Dermis microvascular lymphatic vessel endothelial cell (primary cell): ENCODE data around the gene FERMT1. TPM values are rescaled to one million over a fixed set of nuclear protein-coding genes. Genes with fewer than 3 reads are reported as not detected.
"Not testable (repeated sequence)": the region's sequence is repeated elsewhere in the genome, so short reads cannot be mapped to it uniquely, and the experiment has no call there.

Experiments used
- DNase-seq, 2 donors: peaks; one replicate each; pipeline versions ENCODE4 v3.0.0 to v3.0.0-alpha.2; 2010; ENCODE audit warnings: low read depth in 2 of 2
- total RNA-seq: library from RNA; depleted of rRNA; stranded (reverse); fragments of >200 nt; gene quantifications from 2 replicates; pipeline ENCODE4 v1.2.1, GENCODE V29; 2014

The FERMT1 gene
- total RNA-seq, 1 donor from 2014 or later: 0.39 TPM

DNA sequence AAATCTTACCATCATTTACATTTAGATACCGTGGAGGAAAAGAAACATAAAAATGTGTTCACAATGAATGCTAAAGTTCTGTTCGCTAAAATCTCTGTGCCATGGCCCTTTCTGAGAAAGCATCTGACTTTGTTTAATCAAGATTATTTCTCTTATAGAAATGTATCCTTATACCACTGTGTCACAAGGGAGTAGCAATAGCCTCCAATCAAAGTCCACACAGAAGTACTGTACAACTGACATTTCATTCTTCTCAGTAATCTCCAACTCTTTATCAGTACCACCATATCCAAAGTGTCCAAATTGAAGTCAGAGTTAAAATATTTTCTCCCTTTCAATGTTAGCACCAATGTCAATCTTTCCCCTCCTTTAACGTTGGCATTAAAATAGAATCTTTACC is 6.1 kb downstream of the FERMT1 start:
- no peak for DNase-seq

- no peak for DNase-seq
These were observed 7.5 kb downstream of the FERMT1 start for GRCh38 chr20:6115221-6115895.

DNA sequence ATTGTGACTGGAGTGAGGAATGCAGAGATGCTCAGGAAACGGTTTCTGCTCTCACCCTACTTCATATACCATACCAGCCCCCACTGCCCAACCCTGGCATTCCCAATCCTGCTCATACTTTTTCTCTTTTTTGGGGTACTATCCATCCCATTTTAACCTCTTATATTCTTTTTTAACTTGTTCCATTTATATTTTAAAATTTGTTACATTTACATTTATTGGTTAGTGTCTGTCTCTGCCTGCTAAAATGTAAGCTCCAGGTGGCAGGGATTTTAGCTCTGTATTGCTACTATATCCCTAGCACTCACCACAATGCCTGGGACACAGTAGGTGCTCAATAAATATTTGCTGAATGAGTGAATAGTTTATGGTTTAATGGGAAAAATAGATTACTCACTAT is 8.1 kb downstream of the FERMT1 start:
- no peak for DNase-seq

DNA sequence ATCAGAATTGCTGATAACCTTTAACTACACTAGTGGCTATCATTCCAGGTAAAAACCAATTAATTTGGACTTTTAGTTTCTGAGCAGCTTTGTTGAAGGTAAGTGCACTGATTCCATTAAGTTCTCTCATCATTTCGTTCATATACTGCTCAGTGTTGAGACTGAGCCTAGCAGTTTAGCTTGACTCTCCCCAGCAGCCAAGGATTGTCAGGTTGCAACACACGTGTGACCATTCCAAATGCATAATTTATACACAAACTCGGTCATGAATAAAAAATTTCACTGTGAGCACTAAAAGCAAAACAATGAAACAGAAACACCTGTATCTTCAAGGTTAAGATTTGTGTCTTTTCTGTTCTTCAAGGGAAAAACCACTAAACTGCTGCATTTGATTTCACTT is 8.9 kb downstream of the FERMT1 start:
- no peak for DNase-seq

DNA sequence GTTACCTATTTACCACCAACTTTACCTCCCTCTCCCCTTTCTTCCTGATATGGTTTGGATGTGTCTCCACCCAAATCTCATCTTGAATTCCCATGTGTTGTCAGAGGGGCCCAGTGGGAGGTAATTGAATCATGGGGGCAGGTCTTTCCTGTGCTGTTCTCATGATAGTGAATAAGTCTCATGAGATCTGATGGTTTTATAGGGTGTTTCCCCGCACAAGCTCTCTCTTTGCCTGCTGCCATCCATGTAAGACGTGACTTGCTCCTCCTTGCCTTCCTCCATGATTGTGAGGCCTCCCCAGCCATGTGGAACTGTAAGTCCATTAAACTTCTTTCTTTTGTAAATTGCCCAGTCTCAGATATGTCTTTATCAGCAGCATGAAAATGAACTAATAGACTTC is 9.9 kb downstream of the FERMT1 start:
- DNase-seq: not testable (repeated sequence)

GRCh38 chr20:6108330-6108729 is 14.5 kb downstream of the FERMT1 start:
- DNase-seq: no peak

DNA sequence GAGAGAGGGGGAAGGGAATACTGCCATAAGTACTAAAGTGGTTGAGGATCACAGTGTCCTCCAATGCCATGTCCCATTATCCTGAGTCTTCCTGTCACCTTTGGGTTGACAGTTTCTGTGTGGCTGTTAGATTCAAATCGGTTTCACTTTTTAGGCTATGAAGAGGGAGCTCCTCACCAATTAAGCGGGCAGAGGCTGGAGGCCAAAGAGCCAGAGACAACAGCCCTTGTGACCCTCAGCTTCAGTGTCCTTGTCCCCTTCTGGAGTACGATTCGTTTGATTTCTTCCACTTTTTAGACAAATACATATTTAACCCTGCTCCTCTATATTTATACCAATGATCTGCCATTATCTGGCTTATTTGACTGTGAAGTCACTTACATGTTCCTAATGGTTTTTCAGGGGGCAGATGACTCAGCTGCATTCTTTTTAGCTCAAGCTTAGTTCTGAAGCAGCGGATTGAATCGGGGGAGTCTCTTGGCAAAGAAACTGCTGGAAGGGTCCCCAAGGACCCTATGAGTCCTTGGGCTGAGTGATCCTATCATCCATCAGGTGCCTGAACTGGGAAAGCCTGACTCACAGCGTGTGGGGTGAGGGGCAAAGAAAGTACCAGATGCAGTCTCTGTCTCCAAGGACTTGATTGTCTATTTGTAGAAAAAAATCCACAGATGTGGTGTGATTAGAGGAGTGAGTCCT is 18.2 kb downstream of the FERMT1 start:
- no peak for DNase-seq

- no peak for DNase-seq
These were observed 19.5 kb downstream of the FERMT1 start for GRCh38 chr20:6103301-6103700.

DNA sequence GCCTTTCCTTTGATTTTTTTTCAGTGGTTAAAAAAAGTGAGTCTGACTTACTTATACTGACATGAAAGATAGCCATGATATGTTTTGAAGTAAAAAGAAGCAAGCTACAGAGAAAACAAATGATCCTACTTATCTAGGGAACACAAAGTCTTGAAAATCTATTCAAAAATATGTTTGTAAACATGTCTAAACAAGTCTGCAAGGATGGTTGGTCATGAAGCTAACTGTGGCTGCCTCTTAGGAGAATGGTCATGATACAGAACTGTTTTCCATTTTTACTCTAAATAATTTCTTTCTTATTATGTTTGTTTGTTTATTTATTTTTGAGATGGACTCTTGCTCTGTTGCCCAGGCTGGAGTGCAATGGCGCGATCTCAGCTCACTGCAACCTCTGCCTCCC is 21.5 kb downstream of the FERMT1 start:
- DNase-seq: no peak

DNA sequence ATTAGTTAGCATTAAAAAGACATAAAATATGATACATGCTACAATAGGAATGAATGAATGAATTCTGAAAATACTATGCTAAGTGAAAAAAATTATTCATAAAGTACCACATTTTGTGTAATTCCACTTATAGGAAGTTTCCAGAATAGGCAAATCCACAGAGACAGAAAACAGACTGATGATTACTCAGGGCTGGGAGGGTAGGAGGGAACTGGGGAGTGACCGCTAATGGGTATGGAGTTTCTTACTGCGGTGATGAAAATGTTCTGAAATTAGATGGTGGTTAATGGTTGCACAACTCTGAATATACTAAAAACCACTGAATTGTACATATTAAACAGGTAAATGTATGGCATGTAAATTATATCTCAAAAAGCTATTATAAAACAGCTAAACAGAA is 22.6 kb downstream of the FERMT1 start:
- no peak for DNase-seq

DNA sequence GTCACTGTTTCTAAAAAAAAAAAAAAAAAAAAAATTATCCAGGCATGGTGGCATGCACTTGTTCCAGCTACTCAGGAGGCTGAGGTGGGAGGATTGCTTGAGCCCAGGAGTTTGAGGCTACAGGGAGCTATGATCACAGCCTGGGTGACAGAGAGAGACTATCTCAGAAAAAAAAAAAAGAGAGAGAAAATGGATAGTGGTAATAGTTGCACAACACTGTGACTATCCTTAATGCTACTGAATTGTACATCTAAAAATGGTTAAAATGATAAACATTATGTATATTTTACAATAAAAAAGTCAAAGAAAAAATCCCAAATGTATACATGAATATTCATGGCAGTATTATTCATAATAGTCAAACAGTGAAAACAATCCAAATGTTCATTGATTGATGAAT is 23.0 kb downstream of the FERMT1 start:
- no peak for DNase-seq

DNA sequence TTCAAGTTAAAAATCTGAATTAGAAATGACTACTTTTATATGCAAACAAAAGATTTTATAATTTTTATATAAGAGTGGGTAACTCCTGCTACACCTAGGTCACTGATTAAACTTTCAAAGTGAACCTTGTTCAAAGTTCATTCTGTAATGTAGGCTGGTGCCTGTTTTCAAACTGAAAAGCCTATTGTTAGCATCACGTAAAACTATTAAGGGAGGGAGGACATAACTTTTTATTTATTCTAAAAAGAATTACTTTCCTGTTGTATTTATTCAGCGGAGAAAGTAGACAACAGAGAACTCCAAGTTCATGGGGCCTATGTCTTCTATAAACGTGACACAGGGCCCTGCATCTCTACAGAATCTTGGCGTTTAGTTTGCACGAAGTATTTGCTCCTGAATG is 27.4 kb downstream of the FERMT1 start:
- no peak for DNase-seq

- DNase-seq: no peak
These were observed 28.3 kb downstream of the FERMT1 start for GRCh38 chr20:6094565-6094964.

GRCh38 chr20:6094063-6094462 is 28.8 kb downstream of the FERMT1 start:
- DNase-seq: no peak

GRCh38 chr20:6091661-6092060 is 31.2 kb downstream of the FERMT1 start:
- DNase-seq: no peak

DNA sequence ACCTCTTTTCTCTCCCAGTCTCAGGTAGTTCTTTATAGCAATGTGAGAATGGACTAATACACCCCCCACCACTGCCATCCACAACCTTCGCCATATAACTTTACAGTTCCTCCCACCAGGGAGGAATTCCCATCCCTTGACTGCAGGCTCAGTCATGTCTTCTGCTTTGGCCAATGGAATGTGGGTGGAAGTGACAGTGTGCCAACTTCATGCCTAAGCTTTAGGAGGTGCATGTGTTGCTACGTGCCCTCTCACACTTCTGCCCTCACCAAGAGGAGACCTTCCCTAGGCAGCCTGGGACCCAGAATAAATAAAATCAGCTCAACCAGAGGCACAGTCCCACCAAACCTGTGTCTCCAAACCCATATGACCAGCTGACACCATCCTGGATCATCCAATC is 36.0 kb downstream of the FERMT1 start:
- DNase-seq: no peak

- DNase-seq: no peak
These were observed 38.9 kb downstream of the FERMT1 start for GRCh38 chr20:6083926-6084325.

GRCh38 chr20:6081236-6081635 is 41.6 kb downstream of the FERMT1 start:
- no peak for DNase-seq

- DNase-seq: no peak
These were observed 43.8 kb downstream of the FERMT1 start for GRCh38 chr20:6079016-6079415.

GRCh38 chr20:6075428-6076219 is 47.2 kb downstream of the FERMT1 start:
- no peak for DNase-seq

DNA sequence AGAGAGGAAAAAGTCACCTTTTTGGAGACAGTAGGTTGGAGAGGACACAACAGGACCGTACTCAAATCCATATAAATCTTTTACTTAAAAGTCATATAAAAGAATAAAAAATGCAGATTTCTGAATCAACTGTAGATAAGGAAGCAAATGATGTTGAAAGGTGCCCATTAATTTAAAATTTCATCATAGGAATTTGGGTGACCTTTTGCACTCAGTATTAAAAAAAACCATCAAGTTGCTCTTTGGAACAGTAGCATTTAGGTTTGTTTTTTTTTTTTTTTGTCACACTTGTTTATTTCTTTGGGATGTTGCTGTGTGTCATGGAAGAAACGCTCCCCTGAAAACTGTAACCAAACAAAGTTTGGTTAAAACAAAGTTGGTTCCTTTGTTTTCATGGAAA is 48.0 kb downstream of the FERMT1 start:
- DNase-seq: no peak

DNA sequence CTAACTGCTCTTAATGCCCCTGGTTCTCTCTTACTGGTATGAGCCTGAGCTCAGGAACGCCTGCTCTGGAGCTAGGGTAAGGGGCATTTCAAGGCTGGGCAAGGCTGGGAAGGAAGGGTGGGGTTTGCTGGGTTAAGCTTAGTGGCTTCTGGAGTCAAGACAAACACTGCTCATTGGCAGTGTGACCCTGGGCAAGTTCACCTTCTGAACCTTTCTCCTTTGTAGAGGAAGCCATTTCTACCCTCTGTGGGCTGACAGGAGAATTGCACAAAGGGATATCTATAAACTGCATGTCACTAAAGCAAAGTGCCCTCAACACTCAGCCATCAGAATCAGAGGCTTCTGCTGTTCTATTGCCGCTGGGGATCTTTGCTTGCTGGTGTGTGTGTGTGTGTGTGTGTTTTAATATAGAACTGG is 48.7 kb downstream of the FERMT1 start:
- peak in 1 of 2 donors; percentile 6 for DNase-seq
